Measurements from ENCODE around the gene FIBCD1.
"Not testable (repeated sequence)": the region's sequence is repeated elsewhere in the genome, so short reads cannot be mapped to it uniquely, and the experiment has no call there.

Gene FIBCD1

DNA sequence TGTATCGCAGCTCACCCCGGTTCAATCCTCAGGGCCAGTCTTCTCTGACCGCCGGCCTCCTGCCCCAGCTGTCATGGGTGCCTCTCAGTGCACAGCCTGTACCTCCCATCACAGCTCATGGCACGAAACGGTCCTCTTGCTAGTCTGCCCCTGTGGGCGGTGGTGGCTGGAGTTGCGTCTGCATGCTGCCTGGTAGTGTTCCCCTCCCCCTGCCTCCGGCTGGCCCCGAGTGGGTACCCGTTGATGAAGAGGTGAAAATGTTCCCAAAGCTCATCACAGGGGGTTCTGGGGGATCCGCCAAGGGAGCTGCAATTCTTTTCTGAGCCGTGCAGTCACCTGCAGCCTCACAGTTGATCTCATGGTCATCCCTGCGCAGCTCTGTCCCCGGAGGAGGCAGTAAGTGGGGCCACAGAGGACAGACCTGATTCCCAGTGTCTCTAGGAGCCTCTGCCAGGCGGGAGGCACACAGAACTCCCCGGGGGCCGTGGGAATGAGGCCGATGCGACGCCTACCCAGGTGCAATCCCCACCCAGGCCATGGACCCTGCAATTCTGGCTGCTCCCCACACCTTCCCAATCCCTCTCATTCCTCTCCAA is 34.7 kb upstream of the FIBCD1 start:
- no peak for DNase-seq

DNA sequence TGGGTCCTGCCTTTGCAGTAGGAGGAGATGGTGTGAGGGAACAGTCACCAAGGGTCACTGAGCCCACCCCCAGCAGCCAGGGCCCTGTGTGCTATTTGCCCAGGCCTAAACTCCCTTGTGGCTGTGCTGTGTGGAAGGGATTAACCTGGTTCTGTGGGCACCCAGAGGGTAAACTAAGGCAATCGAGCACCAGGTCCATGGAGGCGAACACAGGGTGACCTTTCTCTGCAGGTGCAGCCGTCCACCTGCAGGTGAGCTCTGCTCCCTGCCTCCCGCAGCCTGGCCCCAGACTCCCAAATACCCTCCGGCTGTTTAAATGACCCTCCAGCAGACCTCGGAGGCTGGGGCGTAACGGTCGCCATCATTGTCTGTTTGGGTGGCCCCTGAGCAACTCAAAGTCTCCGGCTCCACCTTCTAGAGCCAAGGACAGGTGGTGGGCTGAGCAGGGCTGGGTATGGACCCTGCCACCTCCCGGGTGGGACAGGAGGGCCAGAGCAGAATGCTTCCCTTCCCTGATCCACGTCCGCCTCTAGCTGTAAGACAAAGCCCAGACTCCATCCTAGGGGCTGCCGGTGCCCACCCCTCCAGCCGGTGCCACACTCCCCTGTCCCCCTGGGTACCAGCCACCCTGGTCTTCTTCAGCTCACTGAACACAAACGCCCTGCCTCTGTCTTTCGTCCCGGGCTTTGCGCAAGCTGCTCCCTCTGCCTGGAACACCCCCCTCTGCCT is 34.1 kb upstream of the FIBCD1 start:
- DNase-seq = no peak

DNA sequence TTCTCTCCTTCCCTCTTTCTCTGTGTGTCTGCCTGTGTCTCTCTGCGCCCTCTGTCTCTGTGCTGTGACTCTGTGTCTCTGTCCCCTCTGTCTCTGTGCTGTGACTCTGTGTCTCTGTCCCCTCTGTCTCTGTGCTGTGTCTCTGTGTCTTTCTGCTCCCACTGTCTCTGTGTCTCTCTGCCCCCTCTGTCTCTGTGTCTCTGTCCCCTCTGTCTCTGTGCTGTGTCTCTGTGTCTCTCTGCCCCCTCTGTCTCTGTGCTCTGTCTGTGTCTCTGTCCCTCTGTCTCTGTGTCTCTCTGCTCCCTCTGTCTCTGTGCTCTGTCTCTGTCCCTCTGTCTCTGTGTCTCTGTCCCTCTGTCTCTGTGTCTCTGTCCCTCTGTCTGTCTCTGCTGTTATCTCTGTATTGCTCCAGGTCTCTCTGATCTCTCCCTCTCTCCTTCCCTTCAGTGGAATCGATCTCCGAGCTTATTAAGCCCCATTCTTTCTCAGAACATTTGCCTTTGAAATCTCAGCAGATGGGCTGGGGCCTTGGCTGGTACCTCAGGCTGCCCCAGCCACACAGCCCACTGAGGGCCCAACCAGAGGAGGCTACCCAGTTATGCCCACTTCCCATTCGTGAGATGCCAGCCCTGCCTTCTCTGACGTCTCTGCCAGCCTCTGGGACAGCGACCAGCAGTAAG is 33.4 kb upstream of the FIBCD1 start:
- no peak for DNase-seq

DNA sequence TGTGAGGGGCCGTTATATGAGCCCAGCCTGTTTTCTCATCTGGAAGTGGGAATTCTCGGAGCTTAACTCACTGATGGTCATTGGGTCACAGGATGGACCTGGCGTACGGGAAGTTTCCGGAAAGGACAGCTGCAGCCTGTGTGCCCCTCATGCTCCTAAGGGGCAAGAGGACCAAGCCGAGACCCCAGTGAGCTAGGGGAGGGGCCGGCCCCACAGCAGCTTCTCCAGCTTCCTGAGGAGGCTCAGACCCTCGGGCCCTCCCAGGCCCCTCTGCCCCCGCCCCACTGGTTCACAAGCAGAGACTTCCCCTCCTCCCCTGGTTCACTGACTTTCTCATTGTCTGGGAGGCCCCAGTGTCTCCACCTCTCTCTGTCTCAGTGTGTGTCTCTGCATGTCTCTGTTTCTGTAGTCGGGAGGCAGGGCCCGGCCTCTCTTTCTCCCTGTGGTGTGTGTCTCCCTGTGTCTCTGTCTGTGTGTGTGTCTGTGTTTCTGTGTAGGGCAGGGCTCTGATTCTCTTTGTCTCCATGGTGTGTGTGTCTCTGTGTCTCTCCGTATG is 32.3 kb upstream of the FIBCD1 start:
- no peak for DNase-seq

DNA sequence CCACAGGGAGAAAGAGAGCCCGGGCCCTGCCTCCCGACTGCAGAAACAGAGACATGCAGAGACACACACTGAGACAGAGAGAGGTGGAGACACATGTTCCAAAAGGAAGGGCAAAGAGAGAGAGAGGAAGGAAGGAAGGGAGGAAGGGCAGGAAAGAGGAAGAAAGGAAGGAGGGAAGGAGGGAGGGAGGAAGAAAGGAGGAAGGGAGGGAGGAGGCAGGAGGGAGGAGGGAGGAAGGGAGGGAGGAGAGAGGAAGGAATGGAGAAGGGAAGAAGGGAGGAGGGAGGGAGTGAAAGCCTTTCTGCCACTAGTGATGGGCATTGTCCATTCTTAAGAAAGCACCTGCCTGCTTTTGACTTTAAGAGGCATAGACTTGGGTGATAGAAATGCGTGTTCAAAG is 31.8 kb upstream of the FIBCD1 start:
- no peak for DNase-seq

DNA sequence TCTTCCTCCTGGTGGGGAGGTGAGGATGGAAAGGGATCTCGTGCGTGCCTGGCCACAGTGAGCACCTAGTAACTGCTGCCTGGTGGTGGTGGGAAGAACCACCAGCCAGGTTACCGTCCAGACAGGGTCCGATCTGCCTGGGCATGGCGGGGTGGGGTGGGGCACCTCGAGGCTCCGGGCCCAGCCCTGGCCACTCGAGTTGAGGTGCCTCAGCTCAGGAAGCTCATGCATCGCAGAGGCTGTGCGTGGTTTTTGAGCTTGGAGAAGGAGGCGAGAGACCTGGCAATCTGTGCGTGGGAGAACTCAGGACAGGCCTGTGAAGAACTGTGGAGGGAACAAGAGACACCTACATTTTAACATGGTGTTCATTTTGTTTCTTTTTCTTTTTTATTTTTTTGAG is 31.0 kb upstream of the FIBCD1 start:
- no peak for DNase-seq

DNA sequence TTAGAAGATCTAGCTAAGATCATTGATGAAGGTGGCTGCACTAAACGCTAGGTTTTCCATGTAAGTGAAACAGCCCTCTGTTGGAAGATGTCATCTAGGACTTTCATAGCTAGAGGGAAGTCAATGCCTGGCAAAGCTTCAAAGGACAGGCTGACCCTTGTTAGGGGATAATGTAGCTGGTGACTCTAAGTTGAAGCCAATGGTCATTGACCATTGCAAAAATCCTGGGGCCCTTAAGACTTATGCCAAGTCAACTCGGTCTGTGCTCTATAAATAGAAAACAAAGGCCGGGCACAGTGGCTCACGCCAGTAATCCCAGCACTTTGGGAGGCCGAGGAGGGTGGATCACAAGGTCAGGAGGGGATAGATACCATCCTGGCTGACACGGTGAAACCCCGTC is 26.6 kb upstream of the FIBCD1 start:
- no peak for DNase-seq

DNA sequence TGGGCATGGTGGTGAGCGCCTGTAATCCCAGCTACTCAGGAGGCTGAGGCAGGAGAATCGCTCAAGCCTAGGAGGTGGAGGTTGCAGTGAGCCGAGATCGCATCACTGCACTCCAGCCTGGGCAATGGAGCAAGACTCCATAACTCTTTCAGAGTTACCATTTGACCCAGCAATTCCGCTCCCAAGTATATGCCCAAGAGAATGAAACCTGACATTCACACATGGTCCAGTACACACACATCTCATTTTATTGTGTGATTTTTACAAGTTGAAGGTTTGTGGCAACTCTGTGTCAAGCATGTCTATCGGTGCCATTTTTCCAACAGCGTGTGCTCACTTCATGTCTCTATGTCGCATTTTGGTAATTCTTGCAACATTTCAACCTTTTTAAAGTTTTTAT is 24.9 kb upstream of the FIBCD1 start:
- DNase-seq = no peak

DNA sequence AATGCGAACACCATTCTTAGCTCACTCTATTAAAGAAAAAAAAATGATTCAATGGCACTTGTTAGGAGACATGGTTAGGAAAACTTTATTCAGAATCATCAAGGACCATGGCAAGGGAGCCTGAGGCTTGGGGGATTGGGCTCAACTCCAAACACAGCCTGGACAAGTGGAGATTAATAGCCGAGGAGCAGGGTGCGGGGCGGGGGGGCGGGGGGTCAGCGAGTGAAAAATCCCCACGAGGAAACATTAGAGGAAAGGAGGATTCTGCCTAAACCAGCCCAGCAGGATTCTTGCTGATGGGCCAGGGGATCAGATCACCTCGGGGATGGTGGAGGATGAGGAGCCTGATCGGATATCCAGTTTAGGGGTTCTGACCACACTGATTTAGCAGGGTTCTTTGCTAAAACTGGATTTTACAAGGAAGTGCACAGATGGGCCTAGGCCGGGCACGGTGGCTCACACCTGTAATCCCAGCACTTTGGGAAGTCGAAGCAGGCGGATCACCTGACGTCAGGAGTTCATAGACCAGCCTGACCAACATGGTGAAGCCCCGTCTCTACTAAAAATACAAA is 24.4 kb upstream of the FIBCD1 start:
- DNase-seq = no peak

DNA sequence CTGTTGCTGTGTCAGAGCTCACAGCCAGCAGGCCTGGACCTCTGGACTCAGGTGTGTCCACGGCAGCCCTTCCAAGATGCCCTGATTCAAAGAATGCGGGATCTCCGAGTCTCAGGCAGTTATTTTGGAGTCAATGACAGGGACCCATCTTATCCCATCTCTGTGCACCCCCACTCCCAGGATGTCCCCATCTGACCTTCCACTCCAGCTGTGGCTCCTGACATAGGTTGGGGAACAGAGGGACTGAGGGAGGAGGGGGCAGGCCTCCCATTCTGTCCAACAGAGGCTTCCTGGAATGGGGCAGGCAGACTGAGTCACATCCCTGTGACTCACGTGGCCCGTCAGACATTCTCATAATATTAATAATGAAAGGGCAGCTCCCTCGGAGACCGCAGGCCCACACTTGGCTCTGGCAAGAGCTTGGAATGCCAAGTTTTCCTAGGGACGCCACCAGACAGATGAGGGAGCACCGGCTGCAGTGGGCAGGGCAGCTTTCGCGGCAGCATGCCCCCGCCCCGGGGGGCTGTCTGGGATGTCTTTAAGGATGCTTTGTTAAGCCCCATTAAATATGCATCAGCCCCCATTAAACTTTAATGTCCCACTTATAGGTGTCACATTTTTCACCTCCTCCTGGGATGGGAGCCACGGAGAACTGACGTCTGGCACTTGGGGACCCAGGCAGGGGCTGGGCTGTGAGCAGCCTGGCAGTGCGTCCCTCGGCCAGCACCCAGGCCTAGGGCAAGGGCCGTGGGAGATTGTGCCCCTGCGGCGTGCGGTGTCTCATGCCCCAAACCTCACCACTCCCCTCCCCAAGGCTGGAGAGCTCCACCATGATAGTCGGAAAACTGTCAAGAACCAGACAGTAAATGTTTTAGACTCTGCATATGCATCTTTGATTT is 23.6 kb upstream of the FIBCD1 start:
- DNase-seq = no peak

DNA sequence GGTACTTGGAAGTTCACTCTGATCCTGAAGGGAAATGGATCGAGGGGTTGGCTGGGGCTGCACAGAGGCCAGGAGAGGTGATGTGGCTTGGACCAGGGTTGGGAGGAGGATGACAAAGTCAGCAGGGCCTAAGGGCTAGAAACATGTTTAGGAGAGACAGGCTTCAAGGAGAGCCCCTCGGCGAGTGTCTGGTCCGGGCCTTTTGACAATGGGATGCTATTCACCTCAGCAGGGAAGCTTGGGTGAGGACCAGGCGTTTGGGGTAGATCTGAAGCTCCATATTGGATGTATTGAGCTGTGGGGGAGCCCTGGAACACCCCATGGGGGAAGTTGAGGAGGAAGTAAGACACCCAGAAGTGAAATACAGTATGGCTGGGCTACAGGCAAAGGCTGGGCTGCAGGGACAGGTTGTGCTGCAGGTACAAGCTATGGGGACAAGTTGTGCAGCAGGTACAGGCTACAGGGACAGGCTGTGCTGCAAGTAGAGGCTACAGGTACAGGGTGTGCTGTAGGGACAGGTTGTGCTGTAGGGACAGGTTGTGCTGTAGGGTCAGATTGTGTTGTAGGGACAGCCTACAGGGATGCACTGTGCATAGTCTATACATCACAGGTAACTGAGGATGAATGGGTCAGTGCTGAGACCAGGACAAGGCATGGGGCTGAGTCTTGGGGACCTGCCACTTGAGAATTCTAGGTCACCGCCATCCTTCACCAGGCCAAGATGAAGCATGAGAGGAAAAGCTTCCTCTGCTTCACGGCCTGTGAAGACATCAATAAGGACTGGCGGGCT is 22.7 kb upstream of the FIBCD1 start:
- DNase-seq = no peak

DNA sequence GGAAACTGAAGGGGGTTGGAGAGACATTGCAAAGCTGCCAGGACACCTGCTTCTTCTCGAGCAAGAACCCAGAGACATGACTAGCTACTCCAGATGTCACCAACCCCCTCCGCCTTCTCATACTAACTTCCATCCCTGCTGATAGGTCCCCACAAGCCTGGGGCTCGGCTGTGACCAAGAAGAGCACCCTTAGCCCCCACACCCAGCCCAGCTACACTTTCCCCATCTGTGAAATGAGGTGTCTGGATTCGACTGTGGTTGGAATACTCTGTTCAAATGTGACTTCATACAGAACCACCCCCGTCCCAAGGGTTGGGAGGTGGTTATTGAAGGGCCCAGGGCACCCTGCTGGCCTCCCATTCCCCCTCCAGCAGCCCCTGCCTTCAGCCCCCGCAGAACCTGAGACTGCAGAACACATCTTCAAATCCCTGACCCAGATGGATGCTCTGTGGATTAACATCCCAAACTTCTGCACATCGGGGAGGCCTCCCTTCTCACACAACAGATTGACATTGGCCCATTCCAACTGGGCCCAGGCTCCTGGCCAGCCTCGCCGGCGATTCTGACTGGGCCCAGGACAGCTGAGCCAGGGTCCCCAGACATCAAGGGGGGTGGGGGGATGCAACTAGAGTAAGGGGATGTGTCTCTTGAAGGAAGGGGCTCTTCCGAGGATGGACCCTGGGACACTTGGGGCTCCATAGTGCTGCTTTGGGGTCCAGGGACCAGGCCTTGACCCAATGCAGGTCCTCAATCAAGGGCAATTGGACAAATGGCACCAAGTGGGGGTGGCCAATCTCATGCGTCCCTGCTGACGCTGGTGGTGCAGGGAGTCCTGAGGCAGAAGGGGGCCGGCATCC is 21.7 kb upstream of the FIBCD1 start:
- no peak for DNase-seq

DNA sequence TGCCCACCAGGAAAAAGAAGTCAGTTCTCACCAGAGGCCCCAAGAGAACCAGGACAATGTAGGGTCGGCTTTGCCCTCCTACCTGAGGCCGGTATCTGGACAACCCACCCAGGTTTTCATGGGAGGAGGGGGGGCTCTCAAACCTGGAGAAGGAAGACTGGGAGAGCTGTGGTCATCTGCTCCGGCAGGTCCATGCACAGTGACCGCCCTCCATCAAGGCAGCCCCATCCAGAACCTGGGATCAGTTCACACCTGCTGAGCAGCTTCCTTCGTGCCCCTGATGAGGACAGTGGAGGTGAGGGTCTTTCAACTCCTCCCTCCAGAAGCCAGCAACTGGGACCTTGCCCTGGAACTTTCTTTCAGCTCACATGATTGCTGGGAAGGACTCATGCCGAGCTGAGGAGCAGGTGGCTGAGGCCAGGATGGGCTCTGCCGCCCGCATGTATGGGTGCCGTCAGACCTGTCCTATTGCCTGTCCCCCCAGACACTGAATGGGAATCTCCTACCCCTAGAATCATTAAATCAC is 20.8 kb upstream of the FIBCD1 start:
- DNase-seq = no peak

DNA sequence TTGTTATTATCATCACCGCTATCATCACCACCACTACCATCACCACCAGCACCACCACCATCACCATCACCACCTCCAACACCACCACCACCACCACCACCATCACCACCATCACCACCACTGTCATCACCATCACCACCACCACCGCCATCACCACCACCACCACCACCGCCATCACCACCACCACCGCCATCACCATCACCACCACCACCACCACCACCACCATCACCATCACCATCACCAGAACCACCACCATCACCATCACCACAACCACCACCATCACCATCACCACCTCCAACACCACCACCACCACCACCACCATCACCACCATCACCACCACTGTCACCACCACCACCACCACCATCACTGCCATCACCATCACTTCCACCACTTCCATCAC is 19.5 kb upstream of the FIBCD1 start:
- DNase-seq = not testable (repeated sequence)

DNA sequence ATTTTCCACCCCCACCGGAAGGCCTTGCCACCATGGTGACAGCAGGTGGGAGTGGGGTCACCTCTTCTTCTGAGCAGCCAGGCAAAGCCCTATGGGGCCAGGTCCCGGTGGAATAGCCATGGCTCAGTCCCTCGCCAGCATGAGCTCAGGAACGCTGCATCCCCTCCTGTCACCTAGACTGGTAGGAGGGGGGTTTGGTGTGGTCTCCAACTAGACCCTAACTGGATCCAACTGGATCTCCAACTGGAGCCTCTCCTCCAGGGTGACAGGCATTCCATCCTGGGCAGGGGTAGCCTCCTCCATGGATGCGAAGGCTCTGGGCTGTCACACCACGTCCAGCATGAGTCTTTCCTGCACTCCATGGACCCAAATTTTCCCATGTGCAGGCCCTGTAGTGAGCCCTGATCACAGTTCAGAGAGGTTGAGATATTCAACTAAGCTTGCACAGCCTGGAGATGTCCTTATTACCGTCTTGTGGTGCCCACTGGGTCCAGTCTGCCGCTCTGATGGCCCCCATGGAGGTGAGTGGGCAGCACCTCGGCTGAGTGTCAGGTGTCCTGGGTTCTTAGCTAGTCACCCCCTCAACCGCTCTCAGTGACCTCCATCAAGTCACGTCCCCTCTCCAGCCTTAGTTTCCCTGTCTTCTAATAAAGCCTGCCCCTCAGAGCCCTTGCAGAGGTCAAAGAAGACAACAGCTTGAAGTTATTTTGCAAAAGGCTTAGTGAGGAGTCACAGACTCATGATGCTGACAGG is 18.6 kb upstream of the FIBCD1 start:
- DNase-seq = no peak

DNA sequence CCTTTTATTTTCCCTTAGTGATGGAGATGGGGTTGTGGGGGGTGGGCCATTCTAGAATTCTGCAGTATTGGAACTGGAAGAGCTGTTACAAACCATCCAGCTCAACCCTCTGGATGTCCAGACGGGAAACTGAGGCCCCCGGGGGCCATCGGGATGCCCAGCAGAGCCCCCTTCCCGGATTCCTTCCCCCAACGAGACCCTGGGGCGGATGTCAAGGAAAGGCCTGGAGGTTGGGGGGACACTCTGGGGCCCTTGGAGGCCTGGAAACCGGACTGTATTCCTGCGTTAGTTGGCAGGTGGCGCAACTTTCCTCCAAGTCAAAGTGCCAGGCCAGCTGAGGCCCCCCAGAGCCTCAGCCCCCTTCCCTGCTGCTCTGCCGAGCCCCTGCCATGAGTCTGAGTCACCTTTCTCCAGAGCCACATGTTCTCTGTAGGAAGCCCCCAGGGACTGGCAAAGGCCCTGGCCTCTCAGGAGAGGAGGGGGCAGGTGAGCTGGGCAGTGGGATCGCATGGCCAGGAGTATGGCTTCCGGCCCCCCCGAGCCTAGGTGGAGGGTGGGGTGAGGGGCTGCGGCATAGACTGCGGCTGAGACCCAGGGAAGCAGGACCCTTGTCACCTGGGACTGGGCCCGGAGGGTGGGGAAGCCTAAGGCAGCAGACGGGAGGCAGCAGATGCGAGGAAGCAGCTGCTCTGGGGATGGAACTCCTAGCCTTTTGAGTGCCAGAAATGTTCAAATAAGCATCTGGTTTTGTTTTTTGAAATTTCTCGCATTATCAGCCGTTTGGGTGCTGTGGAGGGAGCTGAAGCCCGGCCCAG is 17.8 kb upstream of the FIBCD1 start:
- DNase-seq = no peak

DNA sequence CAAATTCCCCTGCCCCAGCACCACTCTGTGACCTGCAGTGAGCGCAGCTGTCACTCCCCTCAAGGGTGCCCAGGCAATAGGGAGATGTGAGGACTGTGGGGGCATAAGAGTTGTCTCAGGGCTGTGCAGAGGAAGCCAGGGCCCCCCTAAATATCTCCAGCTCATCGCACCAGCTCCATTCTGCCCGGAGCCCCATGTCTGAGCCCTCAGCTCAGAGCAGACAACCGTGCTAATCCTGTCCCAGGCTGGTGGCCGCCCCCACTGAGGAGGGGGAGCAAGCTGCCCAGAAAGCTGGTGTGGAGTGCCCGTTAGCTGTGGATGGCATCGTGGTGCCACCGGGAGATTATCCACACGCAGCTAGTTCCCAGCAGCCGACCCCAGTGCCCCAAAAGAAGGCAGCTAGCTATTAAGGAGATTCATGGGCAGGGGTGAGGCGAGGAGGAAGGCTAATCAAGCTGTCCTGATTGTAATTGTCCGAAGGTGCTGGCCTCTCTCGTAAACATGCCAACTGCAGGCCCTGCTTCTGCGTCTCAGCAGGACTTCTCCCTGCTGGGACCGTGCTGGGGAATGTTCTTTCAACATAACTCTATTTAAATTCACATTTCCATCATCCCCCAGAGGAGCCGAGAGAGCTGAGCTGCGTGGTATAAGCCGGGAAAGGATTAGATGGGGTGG is 17.0 kb upstream of the FIBCD1 start:
- DNase-seq = no peak

DNA sequence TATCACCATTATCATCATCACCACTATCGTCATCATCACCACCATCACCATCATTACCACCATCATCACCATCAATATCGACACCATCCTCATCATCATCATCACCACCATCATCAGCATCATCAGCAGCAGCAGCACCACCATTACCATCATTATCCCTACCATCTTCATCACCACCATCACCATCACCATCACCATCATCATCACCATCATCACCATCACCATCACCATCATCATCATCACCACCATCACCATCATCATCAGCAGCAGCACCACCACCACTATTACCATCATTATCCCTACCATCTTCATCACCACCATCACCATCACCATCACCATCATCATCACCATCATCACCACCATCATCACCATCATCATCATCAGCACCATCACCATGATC is 15.9 kb upstream of the FIBCD1 start:
- DNase-seq = not testable (repeated sequence)

Measured in activated T-cell treated with anti-CD3 and anti-CD28 coated beads, Interleukin-2, amount 50 U/mL, for 48 hours (primary cell).